GM19328 (cell line): ENCODE measurements around the gene NME4.
"Not testable (repeated sequence)": the region's sequence is repeated elsewhere in the genome, so short reads cannot be mapped to it uniquely, and the experiment has no call there.

Experiments
- ATAC-seq: cut with Tn5 transposase; IDR thresholded peaks from one replicate; pipeline ENCODE4 v1.9.1; 2021; ENCODE audit warnings: mild to moderate bottlenecking, moderate library complexity; ENCODE audit not compliant: unreplicated experiment

NME4 gene

DNA sequence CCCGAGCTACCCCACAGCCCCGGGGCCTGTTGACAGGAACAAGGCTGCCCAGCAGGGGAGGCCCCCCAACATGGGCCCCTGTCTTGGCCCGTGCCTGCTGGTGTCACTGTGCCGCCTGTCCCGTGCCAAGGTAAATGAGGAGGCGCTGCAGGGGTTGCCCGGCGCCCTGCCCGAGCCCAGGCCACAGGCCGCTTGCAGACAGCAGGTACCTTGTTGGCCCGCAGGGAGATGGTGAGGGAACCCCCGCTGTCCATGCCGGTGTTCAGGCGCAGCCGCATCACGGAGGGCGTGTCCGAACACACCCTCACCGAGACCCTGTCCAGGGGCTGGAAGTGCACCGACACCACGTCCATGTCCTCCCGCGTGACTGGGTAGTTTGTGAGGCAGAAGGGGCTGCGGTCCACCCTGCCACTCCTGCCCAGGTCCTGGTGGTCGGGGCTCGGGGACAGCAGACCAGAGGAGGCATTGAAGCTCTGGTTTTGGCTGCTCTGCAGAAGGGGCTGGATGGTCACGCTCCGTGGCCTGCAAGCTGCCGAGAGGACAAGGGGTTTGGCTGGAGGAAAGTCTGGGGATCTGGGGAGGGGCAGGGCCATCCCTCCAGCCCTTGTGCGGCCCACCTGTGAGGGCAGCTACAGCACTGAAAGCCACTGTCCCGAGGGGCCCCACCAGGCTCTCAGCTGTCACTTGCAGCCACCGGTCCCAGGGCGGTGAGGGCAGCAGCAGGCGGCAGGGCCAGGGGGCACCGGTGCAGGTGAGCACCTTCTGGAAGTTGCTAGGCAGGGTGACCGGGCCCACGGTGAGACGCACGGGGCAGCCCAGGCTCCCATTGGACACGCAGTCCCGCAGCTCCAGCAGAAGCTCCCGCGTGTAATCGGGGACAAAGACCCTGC lies 20.8 kb upstream of the NME4 start:
- ATAC-seq = no peak

- ATAC-seq = no peak
Observed at GRCh38 chr16:376817-377418, 20.1 kb upstream of the NME4 start.

DNA sequence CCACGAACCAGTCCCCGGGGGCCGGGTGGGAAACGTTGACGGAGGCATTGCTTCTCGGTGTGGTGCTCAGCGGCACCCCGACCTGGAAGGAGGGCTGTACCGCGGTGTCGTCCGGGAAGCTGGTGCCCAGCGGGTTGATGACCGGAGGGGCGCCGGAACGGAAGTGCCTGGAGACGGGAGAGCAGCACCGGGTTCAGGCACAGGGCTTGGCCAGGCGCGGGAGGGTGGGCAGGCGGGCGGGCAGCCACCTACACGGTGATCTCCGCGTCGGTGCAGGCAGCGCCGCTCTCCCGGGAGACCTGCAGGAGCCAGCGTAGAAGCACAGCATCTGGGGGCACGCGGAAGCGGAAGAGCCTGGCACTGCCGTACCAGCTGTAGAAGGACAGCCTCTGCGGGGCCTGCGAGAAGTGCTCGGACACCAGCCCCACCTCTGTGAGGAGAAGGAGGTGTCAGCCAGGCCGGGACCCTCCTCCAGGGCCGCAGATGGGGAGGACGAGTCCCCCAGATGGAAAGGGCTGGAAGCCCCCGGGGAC lies 19.5 kb upstream of the NME4 start:
- no peak for ATAC-seq

DNA sequence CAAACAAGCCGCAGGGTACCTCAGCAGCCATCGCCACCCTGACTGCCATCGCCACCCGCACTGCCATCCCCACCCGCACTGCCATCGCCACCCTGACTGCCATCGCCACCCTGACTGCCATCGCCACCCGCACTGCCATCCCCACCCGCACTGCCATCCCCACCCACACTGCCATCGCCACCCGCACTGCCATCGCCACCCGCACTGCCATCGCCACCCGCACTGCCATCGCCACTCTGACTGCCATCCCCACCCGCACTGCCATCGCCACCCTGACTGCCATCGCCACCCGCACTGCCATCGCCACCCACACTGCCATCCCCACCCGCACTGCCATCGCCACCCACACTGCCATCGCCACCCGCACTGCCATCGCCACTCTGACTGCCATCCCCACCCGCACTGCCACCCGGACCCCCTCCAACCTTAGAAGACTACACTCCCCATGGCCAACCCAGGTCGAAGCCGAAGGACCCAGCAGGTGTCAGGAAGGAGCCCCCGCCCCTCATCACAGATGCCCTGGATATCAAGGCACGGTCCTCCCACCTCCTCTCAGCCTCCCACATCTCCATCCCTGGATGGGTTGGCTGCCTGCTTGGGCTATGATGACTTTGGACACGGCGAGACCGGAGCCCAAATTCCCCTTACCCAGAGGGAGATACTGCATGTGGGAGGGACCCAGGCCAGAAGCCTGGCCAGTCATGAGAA lies 18.7 kb upstream of the NME4 start:
- ATAC-seq = not testable (repeated sequence)

DNA sequence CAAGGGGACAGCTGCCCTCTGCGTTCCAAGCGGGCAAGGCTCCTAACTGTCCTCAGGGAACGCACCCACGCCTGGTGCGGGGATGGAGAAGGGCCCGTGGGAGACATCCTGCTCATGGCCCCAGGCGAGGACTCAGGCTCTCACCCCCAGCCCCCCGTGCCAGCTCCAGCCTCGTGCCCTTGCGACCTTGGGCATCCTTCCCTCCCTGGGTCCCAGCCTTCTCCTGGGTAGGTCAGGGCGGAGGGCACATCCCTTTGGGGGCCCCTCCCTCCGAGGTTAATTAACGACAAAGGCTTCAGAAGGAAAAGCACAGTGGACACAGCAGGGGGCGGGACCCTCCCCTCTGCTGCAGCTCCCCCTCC lies 18.2 kb upstream of the NME4 start:
- ATAC-seq = no peak

- ATAC-seq = no peak
Observed at GRCh38 chr16:379183-379960, 17.6 kb upstream of the NME4 start.

GRCh38 chr16:379961-380761 lies 16.8 kb upstream of the NME4 start:
- ATAC-seq = no peak

- ATAC-seq = no peak
Observed at GRCh38 chr16:380762-381011, 16.3 kb upstream of the NME4 start.

DNA sequence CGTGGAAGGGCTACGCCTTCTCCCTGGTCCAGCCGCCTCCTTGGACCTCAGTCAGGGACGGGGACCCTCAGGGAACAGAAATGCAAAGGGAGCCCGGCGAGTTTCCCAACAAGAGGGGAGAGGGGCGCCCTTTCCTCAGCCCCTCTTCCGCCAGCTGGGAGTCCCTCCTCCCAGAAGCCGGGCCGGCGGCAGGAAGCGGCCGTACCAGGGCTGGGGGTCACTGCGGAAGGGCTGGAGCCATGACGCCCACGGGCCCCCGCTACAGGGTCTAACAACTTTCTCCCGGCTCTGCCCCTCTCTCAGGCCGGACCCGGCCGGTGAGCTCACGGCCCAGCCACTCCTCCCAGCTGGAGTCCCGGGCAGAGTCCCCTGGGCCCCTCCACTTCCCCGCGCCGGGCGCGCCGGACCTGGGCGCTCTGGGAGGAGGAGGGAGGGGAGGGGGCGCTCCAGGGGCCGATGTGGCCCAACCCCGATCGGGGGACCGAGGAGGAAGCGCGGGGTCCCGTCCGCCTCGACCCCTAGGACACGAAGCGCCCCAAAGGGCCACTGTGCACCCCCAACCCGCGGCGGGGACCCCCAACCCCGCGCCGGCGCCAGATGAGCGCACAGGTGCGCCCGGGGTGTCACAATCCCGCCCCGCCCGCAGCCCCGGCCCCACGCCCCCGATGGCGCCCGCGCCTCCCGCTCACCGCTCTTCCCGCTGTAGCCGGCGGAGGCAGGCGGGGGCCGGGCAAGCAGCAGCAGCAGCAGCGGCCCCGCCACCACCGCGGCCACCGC lies 15.8 kb upstream of the NME4 start:
- peak; percentile 27 for ATAC-seq

- peak; percentile 56 for ATAC-seq
Observed at GRCh38 chr16:381789-382717, 14.9 kb upstream of the NME4 start, which contains the start of gene PGAP6. TSS of gene PGAP6 (minus strand) at chr16:381978. CDS start at chr16:381821, 157 bp downstream.

- ATAC-seq = no peak
Observed at GRCh38 chr16:383326-384051, 13.5 kb upstream of the NME4 start.

- no peak for ATAC-seq
Observed at GRCh38 chr16:386641-387156, 10.3 kb upstream of the NME4 start.

DNA sequence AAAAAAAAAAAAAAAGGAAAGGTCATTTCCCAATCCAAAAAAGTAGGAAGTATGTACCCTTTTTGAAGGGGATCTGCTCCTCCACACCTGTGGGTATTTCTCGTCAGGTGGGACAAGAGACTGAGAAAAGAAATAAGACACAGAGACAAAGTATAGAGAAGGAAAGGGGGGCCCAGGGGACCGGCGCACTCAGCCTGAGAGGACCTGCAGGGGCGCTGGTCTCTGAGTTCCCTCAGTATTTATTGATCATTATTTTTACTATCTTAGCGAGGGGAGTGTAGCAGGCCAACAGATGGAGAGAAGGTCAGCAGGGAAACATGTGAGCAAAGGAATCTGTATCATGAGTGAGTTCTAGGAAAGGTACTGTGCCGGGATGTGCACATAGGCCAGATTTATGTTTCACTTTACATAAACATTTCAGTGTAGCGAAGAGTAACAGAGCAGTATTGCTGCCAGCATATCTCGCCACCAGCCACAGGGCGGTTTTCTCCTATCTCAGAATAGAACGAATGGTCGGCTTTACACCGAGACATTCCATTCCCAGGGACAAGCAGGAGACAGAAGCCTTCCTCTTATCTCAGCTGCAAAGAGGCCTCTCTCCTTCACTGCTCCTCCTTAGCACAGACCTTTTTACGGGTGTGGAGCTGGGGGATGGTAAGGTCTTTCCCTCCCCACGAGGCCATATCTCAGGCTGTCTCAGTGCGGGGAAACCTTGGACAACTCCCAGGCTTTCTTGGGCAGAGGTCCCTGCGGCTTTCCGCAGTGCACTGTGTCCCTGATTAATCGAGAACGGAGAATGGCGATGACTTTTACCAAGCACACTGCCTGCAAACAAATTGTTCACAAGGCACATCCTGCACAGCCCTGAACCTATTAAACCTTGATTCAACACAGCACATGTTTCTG lies 9.0 kb upstream of the NME4 start:
- not testable (repeated sequence) for ATAC-seq

GRCh38 chr16:389352-389751 lies 7.6 kb upstream of the NME4 start:
- no peak for ATAC-seq

- no peak for ATAC-seq
Observed at GRCh38 chr16:391885-392335, 5.1 kb upstream of the NME4 start.

GRCh38 chr16:392450-393030 lies 4.5 kb upstream of the NME4 start:
- no peak for ATAC-seq
